Measurements from ENCODE around the gene GBF1. TPM values are rescaled to one million over a fixed set of nuclear protein-coding genes. Genes with fewer than 3 reads are reported as not detected.

The GBF1 gene
- total RNA-seq, 1 donor from 2014 or later, result 59.9 TPM

DNA sequence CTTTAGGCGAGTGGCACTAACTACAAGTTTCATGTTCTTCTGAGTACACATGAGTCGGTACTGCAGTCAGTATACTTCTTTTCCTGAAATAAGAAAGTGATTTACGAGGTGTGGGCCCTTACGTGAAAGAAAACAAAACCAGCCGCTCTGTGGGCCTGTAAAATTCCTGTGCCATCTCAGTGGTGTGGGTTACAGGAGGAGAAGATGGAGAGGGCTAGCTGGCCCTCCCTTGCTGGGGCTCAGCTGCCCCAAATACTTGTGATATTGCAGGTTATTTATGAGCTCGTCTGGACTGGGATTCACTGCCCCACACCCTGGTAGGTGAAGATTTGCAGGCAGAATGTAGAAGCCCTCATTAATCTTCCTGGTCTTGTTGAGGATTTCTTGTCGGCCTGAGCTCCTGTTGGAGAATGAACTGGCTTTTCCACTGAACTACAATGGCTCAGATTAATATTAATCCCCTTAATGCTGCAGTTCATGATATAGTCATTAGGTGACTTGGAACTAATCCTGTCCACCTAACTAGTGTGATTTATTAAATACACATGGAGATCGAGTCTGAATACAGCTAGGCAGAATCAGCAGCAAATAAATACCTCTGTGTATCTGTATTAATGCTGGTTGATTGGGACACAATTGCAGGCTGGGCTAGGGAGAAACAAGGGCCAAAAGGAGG is 68.0 kb downstream of the GBF1 start:
- Mint-ChIP-seq H3K36me3 (ENCODE audit: unreplicated experiment) (no peaks in the 10 kb centered on the region), H3K4me1 (ENCODE audit: unreplicated experiment) (peaks cover 44% of the 10 kb centered on the region), H3K27me3 (ENCODE audit: unreplicated experiment) (no peaks in the 10 kb centered on the region), H3K4me3 (ENCODE audit: unreplicated experiment) (no peak overlapping the region), H3K27ac (ENCODE audit: unreplicated experiment) (no peak overlapping the region), H3K9me3 (ENCODE audit: unreplicated experiment) (no peaks in the 10 kb centered on the region)
- DNase-seq (ENCODE audit: extremely low spot score, unreplicated experiment), result no peak
- TF ChIP-seq, protein P1, sequence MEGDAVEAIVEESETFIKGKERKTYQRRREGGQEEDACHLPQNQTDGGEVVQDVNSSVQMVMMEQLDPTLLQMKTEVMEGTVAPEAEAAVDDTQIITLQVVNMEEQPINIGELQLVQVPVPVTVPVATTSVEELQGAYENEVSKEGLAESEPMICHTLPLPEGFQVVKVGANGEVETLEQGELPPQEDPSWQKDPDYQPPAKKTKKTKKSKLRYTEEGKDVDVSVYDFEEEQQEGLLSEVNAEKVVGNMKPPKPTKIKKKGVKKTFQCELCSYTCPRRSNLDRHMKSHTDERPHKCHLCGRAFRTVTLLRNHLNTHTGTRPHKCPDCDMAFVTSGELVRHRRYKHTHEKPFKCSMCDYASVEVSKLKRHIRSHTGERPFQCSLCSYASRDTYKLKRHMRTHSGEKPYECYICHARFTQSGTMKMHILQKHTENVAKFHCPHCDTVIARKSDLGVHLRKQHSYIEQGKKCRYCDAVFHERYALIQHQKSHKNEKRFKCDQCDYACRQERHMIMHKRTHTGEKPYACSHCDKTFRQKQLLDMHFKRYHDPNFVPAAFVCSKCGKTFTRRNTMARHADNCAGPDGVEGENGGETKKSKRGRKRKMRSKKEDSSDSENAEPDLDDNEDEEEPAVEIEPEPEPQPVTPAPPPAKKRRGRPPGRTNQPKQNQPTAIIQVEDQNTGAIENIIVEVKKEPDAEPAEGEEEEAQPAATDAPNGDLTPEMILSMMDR (IDR thresholded peaks at IDR 0.05), result no peak

GRCh38 chr10:102314801-102315200 is 69.5 kb downstream of the GBF1 start:
- H3K4me1 Mint-ChIP-seq (ENCODE audit: unreplicated experiment), result peaks cover 33% of the 10 kb centered on the region
- H3K9me3 Mint-ChIP-seq (ENCODE audit: unreplicated experiment), result no peaks in the 10 kb centered on the region
- TF ChIP-seq, protein P1 (IDR thresholded peaks at IDR 0.05), result no peak
- H3K4me3 Mint-ChIP-seq (ENCODE audit: unreplicated experiment), result no peak overlapping the region
- DNase-seq (ENCODE audit: extremely low spot score, unreplicated experiment), result no peak
- H3K27me3 Mint-ChIP-seq (ENCODE audit: unreplicated experiment), result no peaks in the 10 kb centered on the region
- H3K36me3 Mint-ChIP-seq (ENCODE audit: unreplicated experiment), result no peaks in the 10 kb centered on the region
- H3K27ac Mint-ChIP-seq (ENCODE audit: unreplicated experiment), result no peak overlapping the region

DNA sequence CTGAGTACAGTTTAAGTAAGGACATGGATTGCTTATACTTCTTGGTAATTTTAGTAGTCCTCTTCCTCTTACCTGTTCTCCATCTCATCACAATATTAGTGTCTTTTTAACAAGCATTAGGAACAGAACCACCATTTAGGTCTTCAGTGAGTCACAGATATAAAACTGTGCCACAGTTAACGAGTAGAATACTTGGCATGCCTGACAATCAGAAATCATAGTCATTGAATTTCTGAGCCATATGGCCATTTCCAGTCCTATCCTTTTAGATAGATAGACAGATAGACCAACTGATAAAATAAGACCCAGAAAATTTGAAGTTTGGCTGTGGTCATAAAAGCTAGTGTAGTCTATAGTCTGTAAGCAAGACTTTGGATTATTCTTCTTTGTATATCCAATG is 71.1 kb downstream of the GBF1 start:
- no peaks in the 10 kb centered on the region for H3K27me3 Mint-ChIP-seq (ENCODE audit: unreplicated experiment)
- H3K27ac Mint-ChIP-seq (ENCODE audit: unreplicated experiment), result no peak overlapping the region
- peaks cover 2% of the 10 kb centered on the region for H3K36me3 Mint-ChIP-seq (ENCODE audit: unreplicated experiment)
- TF ChIP-seq, protein P1 (IDR thresholded peaks at IDR 0.05), result no peak
- no peak for DNase-seq (ENCODE audit: extremely low spot score, unreplicated experiment)
- no peak overlapping the region for H3K4me3 Mint-ChIP-seq (ENCODE audit: unreplicated experiment)
- peaks cover 17% of the 10 kb centered on the region for H3K4me1 Mint-ChIP-seq (ENCODE audit: unreplicated experiment)
- H3K9me3 Mint-ChIP-seq (ENCODE audit: unreplicated experiment), result no peaks in the 10 kb centered on the region

GRCh38 chr10:102322914-102323313 is 77.6 kb downstream of the GBF1 start:
- no peak overlapping the region for H3K4me3 Mint-ChIP-seq (ENCODE audit: unreplicated experiment)
- no peak for DNase-seq (ENCODE audit: extremely low spot score, unreplicated experiment)
- H3K9me3 Mint-ChIP-seq (ENCODE audit: unreplicated experiment), result no peaks in the 10 kb centered on the region
- no peak overlapping the region for H3K27ac Mint-ChIP-seq (ENCODE audit: unreplicated experiment)
- peaks cover 24% of the 10 kb centered on the region for H3K4me1 Mint-ChIP-seq (ENCODE audit: unreplicated experiment)
- peaks cover 5% of the 10 kb centered on the region for H3K36me3 Mint-ChIP-seq (ENCODE audit: unreplicated experiment)
- TF ChIP-seq, protein P1 (IDR thresholded peaks at IDR 0.05), result no peak
- H3K27me3 Mint-ChIP-seq (ENCODE audit: unreplicated experiment), result no peaks in the 10 kb centered on the region

DNA sequence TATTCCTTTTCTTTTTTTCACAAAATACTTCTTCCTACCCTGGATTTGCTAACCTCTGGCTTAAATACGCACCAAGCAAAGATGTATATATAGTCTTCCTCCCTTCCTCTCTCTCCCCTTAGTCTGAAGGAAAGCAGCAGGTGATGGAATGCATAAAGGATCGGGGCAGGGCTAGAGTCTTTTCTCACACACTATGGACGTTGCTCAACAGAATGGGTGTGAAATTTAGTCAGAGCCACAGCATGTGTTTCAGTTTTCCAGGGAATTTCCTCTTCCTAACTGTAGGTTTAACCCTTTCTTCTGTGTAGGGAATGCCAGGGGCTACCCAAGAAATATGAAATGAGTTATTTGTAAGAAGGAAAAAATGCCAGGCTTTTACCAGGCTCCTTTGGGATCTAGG is 78.7 kb downstream of the GBF1 start:
- DNase-seq (ENCODE audit: extremely low spot score, unreplicated experiment), result no peak
- Mint-ChIP-seq H3K27ac (ENCODE audit: unreplicated experiment) (no peak overlapping the region), H3K4me3 (ENCODE audit: unreplicated experiment) (no peak overlapping the region), H3K4me1 (ENCODE audit: unreplicated experiment) (peaks cover 24% of the 10 kb centered on the region), H3K9me3 (ENCODE audit: unreplicated experiment) (no peaks in the 10 kb centered on the region), H3K36me3 (ENCODE audit: unreplicated experiment) (peaks cover 5% of the 10 kb centered on the region), H3K27me3 (ENCODE audit: unreplicated experiment) (no peaks in the 10 kb centered on the region)
- TF ChIP-seq, protein P1 (IDR thresholded peaks at IDR 0.05), result no peak

All from osteocyte (in vitro differentiated cells).